Fibroblast of peridontal ligament (primary cell): Measurements from ENCODE around the gene KCTD3.
A peak's percentile ranks its signal among the peaks of the same experiment; 100 is the strongest.

Experiments used
- DNase-seq: peaks from one replicate; pipeline ENCODE4 v3.0.0-alpha.2; 2010; ENCODE audit errors: extremely low read depth

Gene KCTD3

DNA sequence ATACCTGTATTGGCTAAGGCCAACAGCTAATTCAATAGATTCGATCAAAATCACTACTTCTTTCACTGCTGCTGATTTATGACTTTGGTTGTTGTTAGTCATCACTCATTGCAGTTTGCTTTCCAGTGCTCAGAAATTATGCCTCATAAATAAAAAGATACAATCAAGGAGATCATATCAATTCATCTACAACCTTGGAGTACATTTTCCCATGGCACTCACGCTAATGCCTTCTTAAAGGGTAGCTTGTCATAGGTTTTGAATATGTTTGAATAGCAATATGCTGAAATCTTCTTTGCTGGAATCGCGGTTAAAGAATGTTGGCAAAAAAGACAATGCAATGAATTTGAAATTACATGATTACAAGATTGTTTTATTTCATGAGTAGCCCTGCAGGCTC lies 89.9 kb downstream of the KCTD3 start:
- no peak for DNase-seq

DNA sequence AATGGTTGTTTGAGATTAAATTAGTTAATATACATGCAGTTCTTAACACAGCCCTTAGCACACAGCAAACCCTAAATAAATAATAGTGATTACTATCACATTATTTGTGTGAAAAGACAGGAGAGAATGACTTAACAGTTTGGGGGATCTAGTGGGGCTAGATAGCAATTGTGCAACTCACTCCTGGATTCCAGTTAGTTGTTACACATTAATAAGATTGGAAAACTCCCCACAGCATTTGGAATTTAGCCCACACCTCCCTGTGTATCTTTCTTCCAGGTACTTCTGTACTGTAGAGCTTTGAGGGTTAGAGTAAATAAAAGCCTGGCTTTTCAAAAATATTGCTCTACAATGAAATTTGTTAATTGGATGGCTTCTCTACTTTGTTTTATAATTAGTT lies 93.2 kb downstream of the KCTD3 start:
- no peak for DNase-seq

DNA sequence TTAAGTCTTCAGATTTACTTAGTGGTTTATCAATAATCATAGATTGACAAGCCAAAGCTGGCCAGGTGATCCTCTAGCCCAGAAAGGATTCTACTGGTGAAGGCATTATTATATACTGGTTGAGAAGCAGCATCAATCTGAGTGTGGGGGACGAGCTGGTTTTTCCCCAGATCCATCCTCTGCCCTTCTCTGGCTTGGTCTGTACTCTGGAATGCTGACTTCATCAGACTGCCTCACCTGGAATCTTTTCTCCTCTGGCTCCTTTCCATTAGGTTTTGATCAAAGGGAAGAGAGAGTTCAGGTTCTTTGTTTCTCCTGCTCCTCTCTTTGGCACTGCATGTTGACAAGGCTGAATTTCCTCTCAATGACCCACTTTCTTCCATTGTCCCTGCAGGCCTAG lies 93.9 kb downstream of the KCTD3 start:
- DNase-seq, result no peak

DNA sequence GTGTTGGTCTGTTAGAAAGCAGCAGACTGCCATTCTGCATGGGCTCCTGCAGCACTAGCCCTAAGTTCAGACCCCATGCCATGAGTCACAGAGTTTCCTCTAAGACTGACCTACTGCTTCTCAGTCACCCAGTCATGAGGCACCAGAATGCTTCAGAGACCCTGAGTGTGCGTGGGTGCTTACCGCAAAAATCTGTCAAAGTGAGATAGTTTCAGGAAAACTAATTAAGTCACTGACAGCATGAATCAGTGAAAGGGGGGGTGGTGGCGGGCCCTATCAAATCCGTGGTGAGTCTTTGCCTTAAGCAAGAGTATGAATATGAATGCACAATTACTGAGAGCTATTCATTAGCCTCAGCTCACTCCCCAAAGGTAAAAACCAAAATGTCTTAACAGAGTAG lies 98.1 kb downstream of the KCTD3 start:
- DNase-seq, result no peak

DNA sequence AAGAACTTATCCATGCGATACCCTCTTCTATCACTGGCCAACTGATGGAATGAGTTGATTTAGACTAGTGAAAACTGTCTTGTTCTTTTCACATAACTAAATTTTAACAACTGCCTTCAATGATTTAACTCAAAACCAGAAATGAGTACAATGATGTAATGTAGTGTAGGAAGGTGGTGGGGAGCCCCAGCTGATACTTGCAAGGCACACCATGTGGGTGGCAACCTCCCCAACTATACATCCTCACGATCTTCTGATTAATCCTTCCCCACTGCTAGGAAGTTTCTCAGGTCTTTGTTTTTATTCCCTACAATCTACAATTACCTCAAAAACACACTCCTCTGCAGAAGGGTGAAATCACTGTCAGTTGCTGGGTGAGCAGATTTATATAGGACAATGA lies 100.7 kb downstream of the KCTD3 start:
- DNase-seq, result no peak

DNA sequence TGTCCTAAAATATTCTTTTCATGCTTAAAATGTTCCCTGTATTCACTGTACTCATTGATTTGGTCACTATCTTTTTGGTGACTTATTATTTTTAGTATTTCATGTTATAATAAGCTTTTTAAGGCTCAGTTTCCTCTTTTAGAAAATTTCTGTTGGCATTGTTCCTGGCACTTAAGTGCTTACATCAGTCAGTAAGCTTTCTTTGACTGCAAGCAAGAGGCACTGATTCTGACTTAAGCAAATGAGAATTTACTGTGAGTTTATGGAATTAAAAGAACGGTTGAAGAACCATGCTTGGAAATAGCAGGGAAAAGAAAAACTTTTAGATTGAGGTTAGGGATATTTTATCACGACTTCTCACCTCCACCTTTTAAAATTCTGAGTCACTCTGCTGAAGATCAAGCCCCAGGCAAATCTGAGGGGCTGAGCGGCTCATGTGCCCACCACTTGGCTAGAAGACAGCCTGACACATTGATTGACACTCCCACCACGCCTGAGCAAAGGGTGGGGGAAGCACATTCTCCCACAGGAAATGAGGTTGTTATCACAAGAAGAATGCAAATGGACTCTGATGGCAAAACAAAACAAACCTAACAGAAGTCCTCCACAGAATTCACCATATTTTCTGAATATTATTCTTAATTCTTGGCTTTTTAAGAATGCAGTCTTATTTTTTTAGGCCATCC lies 102.8 kb downstream of the KCTD3 start:
- peak; percentile 19 for DNase-seq
